Activated T-cell treated with anti-CD3 and anti-CD28 coated beads for 1 hour (primary cell): ENCODE data around the gene DLX5.

ENCODE experiments used
- DNase-seq: peaks from one replicate; pipeline ENCODE4 v3.0.0-alpha.2; 2020; ENCODE audit warnings: low read depth

Gene DLX5

GRCh38 chr7:96991546-96992191 lies 33.0 kb downstream of the DLX5 start:
- DNase-seq, result no peak

GRCh38 chr7:96989859-96990317 lies 34.7 kb downstream of the DLX5 start:
- no peak for DNase-seq

DNA sequence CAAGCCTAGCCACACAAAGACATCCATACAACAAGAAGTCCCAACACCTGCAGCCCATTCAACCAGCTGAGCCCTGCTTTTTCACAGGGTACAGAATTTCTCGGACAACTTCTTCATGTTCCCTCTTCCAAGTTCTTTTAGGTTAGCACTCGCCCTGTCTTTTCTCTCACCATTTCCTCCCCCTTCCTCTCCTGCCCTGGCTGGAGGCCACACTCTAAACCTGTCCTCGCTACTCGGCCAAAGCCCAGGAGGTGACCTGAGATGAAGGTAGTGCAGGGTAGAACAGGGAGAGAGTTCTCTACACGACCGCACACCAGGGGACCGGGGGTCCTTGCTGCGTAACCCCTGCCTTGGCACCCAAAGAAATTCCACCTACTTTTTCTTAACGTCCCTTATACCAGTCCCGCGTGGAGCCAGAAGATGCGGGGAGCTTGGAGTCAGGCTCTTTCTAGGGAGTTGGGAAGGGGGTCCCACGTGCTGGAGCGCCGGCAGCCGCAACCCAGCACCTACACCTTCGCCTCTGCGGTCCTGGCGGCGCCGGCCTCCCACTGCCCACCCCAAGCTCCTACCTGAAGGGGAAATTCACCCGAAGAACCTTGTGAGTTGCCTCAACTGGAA lies 35.3 kb downstream of the DLX5 start:
- DNase-seq, result no peak

- no peak for DNase-seq
These were observed 36.9 kb downstream of the DLX5 start for GRCh38 chr7:96987719-96988118.

GRCh38 chr7:96986901-96987300 lies 37.7 kb downstream of the DLX5 start:
- no peak for DNase-seq

GRCh38 chr7:96985992-96986391 lies 38.6 kb downstream of the DLX5 start:
- DNase-seq, result no peak

DNA sequence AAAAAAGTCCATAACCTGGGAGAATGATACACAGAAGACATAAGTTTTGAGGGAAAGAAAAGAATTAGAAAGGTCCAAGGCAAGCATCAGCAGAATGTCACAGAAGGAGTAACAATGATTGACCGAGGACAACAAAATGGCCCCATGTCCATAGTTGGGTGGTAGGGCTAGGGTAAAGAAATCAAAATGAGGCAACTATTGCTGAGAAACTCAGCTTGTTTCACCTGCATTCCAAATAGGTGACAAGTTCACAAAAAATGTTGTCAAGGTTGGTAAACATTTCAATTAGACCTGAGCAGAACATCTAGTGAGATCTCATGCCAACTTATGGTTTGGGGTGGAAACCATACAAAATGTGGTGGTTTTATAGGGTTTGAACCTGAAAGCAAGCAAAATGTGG lies 42.0 kb downstream of the DLX5 start:
- DNase-seq, result no peak

- DNase-seq, result no peak
These were observed 44.9 kb downstream of the DLX5 start for GRCh38 chr7:96979551-96980276.

- DNase-seq, result no peak
These were observed 47.2 kb downstream of the DLX5 start for GRCh38 chr7:96977445-96977844.

DNA sequence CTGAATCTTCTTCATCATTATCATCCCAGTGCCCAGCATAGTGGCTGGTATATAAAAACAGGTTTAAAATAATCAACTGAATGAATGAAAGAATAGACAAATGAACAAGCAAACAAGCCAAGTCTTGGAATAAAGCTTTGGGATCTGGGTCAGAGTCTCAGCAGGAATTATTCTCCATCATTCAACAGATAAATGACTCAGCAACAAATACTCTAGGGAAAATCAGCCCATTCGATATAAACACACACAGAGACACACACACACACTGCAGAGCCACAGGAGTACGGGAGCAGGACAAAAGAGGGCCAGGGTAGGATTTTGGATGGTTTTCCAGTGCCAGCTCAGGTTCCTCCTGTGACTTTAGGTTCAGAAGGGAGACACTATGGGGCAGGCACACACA lies 48.5 kb downstream of the DLX5 start:
- no peak for DNase-seq

- no peak for DNase-seq
These were observed 50.6 kb downstream of the DLX5 start for GRCh38 chr7:96973986-96974385.

GRCh38 chr7:96970739-96971138 lies 53.9 kb downstream of the DLX5 start:
- DNase-seq, result no peak
